Measurements from ENCODE around the gene ROR1. TPM values are rescaled to one million over a fixed set of nuclear protein-coding genes. Genes with fewer than 3 reads are reported as not detected.

Gene ROR1
- polyA plus RNA-seq, 1 experiment: 7.1 TPM

- H3K27ac ChIP-seq (ENCODE audit: low read depth, low read length): no peak overlapping the region
- H3K4me3 ChIP-seq (ENCODE audit: low read depth, low read length): no peak overlapping the region
- H3K27me3 ChIP-seq (ENCODE audit: control insufficient read depth, insufficient read depth, low read length): peaks cover 9% of the 10 kb centered on the region
- TF ChIP-seq CTCF (IDR thresholded peaks at IDR 0.05; ENCODE audit: low read depth, low read length): no peak
- H3K9me3 ChIP-seq (ENCODE audit: control insufficient read depth, insufficient read depth, low read length): no peaks in the 10 kb centered on the region
- ChIA-PET CTCF (interaction anchor here (0.6 to 1.6 kb wide), 4 partner anchors 11 to 243 kb away, joined by 3 to 5 read pairs (median 3); no protein-coding TSS in a partner anchor), POLR2A (no interaction called here)
- no peak for DNase-seq (ENCODE audit: low read depth, low spot score)
Measured at GRCh38 chr1:63917571-63918417, 144.0 kb downstream of the ROR1 start.

DNA sequence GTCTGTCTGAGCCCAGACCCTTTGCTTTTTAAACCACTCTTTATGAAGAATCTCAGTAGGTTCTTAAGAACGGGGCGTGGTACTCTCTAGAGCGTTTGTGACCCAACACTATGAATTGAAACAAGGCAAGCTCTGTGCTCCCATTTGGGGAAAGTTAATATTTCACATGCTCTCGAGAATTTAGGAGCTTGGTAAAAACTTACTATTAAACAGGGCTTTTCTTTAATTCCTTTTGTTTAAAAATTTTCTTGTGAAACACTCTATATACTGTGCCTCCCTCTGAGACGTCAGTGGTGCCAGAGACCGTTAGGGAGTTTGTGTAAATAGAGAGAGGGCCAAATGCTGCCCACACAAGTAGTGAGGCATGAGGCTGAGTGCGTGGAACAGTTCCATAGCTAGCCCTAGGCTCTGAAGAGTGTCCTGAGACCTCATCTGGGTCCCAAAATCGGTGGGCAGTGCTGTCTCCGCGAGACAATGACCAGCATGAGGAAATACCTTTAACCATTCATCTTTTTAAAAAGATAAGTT lies 144.7 kb downstream of the ROR1 start:
- Histone ChIP-seq H3K4me3 (ENCODE audit: low read depth, low read length) (no peak overlapping the region), H3K27ac (ENCODE audit: low read depth, low read length) (no peak overlapping the region), H3K9me3 (ENCODE audit: control insufficient read depth, insufficient read depth, low read length) (no peaks in the 10 kb centered on the region), H3K27me3 (ENCODE audit: control insufficient read depth, insufficient read depth, low read length) (peaks cover 9% of the 10 kb centered on the region)
- CTCF ChIA-PET: interaction anchor here (0.6 to 4.2 kb wide), 3 partner anchors 94 to 244 kb away, joined by 3 to 37 read pairs (median 5); no protein-coding TSS in a partner anchor
- no peak for DNase-seq (ENCODE audit: low read depth, low spot score)
- POLR2A ChIA-PET: no interaction called here
- TF ChIP-seq CTCF (IDR thresholded peaks at IDR 0.05; ENCODE audit: low read depth, low read length): no peak

DNA sequence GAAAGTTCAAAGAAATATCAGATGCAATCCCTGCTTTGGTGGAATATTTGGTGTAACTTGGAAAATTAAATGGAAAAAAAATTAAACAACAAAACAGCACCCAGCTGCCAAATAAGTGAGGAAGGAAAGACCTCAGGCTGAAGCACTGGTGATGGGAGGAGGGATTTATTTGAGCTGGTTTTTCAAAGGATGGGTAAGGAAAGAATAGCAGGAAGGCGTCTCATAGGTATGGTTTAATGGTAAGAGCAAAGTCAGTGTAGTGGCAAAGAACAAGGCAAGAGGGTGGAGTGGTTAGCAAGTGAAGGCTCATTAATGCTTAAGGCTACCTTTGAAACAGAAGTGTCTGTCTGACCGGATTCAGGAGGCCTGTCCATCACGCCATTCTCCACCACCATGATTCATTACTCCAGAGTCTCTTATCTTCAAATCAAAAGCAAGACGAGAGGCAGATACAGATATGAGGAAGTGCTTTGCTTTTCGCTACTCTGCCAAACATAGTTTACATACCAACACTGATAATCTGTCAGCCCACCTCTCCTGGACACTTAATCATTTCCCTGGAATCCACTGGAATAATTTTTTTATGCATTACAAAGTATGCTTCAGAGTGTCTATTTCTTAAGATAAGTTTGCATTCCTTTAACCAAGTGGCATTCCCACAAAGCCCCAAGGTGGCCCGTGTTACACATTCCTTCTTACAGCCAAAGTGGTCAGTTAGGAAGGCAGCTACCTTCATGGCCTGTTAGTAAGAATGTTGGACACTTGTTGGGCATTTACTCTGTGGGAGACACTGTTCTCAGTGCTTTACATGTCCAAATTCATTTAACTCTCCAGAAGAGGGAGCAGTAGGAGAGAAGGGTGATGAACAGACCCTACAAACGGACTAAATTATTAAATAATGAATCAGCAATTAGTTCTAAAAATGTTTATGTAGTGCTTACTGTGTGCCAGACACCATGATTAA lies 146.6 kb downstream of the ROR1 start:
- H3K27ac ChIP-seq (ENCODE audit: low read depth, low read length): no peak overlapping the region
- H3K27me3 ChIP-seq (ENCODE audit: control insufficient read depth, insufficient read depth, low read length): peaks cover 3% of the 10 kb centered on the region
- no peak overlapping the region for H3K4me3 ChIP-seq (ENCODE audit: low read depth, low read length)
- TF ChIP-seq CTCF (IDR thresholded peaks at IDR 0.05; ENCODE audit: low read depth, low read length): peak; percentile 51
- DNase-seq (ENCODE audit: low read depth, low spot score): peak; percentile 39
- CTCF ChIA-PET: interaction anchor here (0.9 to 4.2 kb wide), 9 partner anchors 9 to 325 kb away, joined by 3 to 37 read pairs (median 4); no protein-coding TSS in a partner anchor
- POLR2A ChIA-PET: no interaction called here
- no peaks in the 10 kb centered on the region for H3K9me3 ChIP-seq (ENCODE audit: control insufficient read depth, insufficient read depth, low read length)

GRCh38 chr1:63921359-63921758 lies 147.5 kb downstream of the ROR1 start:
- H3K27ac ChIP-seq (ENCODE audit: low read depth, low read length): no peak overlapping the region
- CTCF ChIA-PET: interaction anchor here (0.7 to 4.2 kb wide), 8 partner anchors 110 to 407 kb away, joined by 3 to 37 read pairs (median 5); no protein-coding TSS in a partner anchor
- H3K9me3 ChIP-seq (ENCODE audit: control insufficient read depth, insufficient read depth, low read length): no peaks in the 10 kb centered on the region
- DNase-seq (ENCODE audit: low read depth, low spot score): no peak
- no peak overlapping the region for H3K4me3 ChIP-seq (ENCODE audit: low read depth, low read length)
- peaks cover 3% of the 10 kb centered on the region for H3K27me3 ChIP-seq (ENCODE audit: control insufficient read depth, insufficient read depth, low read length)
- no peak for TF ChIP-seq CTCF (IDR thresholded peaks at IDR 0.05; ENCODE audit: low read depth, low read length)
- POLR2A ChIA-PET: no interaction called here
